ENCODE results near the gene CENPT.
A peak's percentile ranks its signal among the peaks of the same experiment; 100 is the strongest.

CENPT gene

GRCh38 chr16:67805718-67806427 is 41.6 kb downstream of the CENPT start:
- no peak for DNase-seq

GRCh38 chr16:67804853-67805542 is 42.5 kb downstream of the CENPT start:
- no peak for DNase-seq

- no peak for DNase-seq
Measured at GRCh38 chr16:67803894-67804293, 43.6 kb downstream of the CENPT start.

- no peak for DNase-seq
Measured at GRCh38 chr16:67801883-67802282, 45.6 kb downstream of the CENPT start.

GRCh38 chr16:67801241-67801640 is 46.3 kb downstream of the CENPT start:
- DNase-seq = no peak

- DNase-seq = no peak
Measured at GRCh38 chr16:67800338-67800926, 47.1 kb downstream of the CENPT start.

- no peak for DNase-seq
Measured at GRCh38 chr16:67796099-67796718, 51.3 kb downstream of the CENPT start.

GRCh38 chr16:67790071-67790470 is 57.4 kb downstream of the CENPT start:
- no peak for DNase-seq

GRCh38 chr16:67786491-67786890 is 61.0 kb downstream of the CENPT start:
- DNase-seq = no peak

GRCh38 chr16:67783353-67783725 is 64.2 kb downstream of the CENPT start:
- DNase-seq = no peak

GRCh38 chr16:67782567-67783352 is 64.7 kb downstream of the CENPT start:
- DNase-seq = peak; percentile 89

- DNase-seq = peak; percentile 39
Measured at GRCh38 chr16:67781565-67781921, 66.0 kb downstream of the CENPT start.

- no peak for DNase-seq
Measured at GRCh38 chr16:67780847-67781564, 66.5 kb downstream of the CENPT start.

GRCh38 chr16:67779256-67780014 is 68.1 kb downstream of the CENPT start:
- DNase-seq = peak; percentile 33
